Chondrocyte (in vitro differentiated cells): ENCODE data around the gene FERMT2. TPM values are rescaled to one million over a fixed set of nuclear protein-coding genes. Genes with fewer than 3 reads are reported as not detected.
A peak's percentile ranks its signal among the peaks of the same experiment; 100 is the strongest.

ENCODE experiments used
- DNase-seq: peaks from one replicate; pipeline ENCODE4 v3.0.0; 2021; ENCODE audit warnings: mixed read lengths, low spot score
- H3K27ac Mint-ChIP-seq: one replicate; pipeline ENCODE4 v1.8.0; 2021; ENCODE audit warnings: mild to moderate bottlenecking, moderate library complexity, mixed read lengths; ENCODE audit not compliant: unreplicated experiment
- H3K27me3 Mint-ChIP-seq: 2 replicates; pipeline ENCODE4 v1.8.0; 2021; ENCODE audit warnings: low read depth, mixed read lengths
- H3K36me3 Mint-ChIP-seq: 2 replicates; pipeline ENCODE4 v1.8.0; 2021; ENCODE audit warnings: low read depth, mixed read lengths
- H3K4me1 Mint-ChIP-seq: 2 replicates; pipeline ENCODE4 v1.8.0; 2021; ENCODE audit warnings: low read depth, mild to moderate bottlenecking, mixed read lengths
- H3K4me3 Mint-ChIP-seq: one replicate; pipeline ENCODE4 v1.8.0; 2021; ENCODE audit warnings: mild to moderate bottlenecking, moderate library complexity, mixed read lengths; ENCODE audit not compliant: unreplicated experiment
- H3K9me3 Mint-ChIP-seq: 2 replicates; pipeline ENCODE4 v1.8.0; 2021; ENCODE audit warnings: low read depth, mixed read lengths
- total RNA-seq: library from RNA; stranded (reverse); gene quantifications from 3 replicates; pipeline ENCODE4 v1.2.1, GENCODE V29; 2021
- TF ChIP-seq, protein P1 (sequence below): fragments of 200-600 bp; sonication (generic); IDR thresholded peaks from 2 replicates; pipeline ENCODE4 v1.5.0; 2021; ENCODE audit warnings: antibody characterized with exemption, mild to moderate bottlenecking, moderate library complexity

Gene FERMT2
- total RNA-seq, 1 donor from 2014 or later: 518 TPM

DNA sequence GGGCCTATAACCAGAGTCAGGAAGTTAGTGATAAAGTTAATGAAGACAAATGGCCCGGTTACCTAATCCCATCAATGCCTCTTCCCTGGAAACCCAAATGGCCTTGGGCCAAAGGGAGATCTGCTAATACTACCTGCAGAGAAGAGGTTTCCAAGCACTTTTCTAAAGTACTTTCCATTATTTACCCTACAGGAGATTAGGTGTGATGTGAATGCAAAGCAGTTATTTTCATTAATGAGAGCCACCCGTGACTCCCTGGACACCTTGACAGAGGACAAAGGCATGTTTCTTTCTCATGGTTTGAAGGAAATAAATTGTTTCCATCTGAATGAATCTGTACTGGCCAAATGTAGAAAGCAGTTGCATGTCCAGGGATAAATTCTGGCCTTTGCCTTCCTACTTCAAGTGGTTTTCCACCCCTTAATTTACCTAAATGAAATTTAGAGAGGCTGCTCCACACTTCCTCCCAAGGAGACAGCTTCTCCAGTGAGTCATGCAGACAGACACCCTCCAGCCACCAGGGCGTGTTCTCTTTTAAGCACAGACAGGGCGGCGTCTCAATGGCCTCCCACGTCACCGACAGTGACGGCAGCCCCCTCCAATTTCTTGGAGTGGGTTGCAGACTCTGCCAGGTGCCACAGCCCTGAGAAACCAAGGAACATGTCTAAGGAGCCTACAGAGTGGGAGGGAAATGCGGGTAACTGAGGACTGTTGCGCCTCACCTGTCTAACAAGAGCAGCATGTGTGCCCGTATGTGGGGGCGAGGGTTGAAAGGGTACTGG, 115.5 kb downstream of the FERMT2 start:
- no peaks in the 10 kb centered on the region for H3K27me3 Mint-ChIP-seq
- H3K36me3 Mint-ChIP-seq: no peaks in the 10 kb centered on the region
- H3K4me3 Mint-ChIP-seq: peak overlapping the region; percentile 57
- peaks cover 71% of the 10 kb centered on the region for H3K4me1 Mint-ChIP-seq
- H3K27ac Mint-ChIP-seq: peak overlapping the region; percentile 98
- TF ChIP-seq, protein P1, sequence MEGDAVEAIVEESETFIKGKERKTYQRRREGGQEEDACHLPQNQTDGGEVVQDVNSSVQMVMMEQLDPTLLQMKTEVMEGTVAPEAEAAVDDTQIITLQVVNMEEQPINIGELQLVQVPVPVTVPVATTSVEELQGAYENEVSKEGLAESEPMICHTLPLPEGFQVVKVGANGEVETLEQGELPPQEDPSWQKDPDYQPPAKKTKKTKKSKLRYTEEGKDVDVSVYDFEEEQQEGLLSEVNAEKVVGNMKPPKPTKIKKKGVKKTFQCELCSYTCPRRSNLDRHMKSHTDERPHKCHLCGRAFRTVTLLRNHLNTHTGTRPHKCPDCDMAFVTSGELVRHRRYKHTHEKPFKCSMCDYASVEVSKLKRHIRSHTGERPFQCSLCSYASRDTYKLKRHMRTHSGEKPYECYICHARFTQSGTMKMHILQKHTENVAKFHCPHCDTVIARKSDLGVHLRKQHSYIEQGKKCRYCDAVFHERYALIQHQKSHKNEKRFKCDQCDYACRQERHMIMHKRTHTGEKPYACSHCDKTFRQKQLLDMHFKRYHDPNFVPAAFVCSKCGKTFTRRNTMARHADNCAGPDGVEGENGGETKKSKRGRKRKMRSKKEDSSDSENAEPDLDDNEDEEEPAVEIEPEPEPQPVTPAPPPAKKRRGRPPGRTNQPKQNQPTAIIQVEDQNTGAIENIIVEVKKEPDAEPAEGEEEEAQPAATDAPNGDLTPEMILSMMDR: no peak
- DNase-seq: peak; percentile 87
- no peaks in the 10 kb centered on the region for H3K9me3 Mint-ChIP-seq

DNA sequence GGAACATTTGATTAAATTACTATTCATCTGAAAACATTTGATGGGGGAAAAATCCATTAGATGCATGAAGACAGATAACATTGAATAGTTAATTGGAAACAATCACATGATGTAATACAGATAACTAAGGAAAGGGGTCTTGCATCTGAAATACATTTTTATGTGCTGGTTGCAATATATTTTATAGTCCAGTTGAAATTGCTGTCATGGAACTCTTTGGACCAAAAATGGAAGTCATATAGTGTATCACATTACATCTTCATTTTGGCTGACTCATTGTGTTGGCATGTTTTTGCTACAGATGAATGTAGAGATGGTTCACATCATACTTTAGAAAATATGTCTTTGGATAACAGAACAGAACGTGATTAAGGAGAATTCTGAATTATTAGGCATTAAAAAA, 116.4 kb downstream of the FERMT2 start:
- H3K4me1 Mint-ChIP-seq: peaks cover 77% of the 10 kb centered on the region
- no peak for DNase-seq
- no peak overlapping the region for H3K4me3 Mint-ChIP-seq
- peak overlapping the region; percentile 98 for H3K27ac Mint-ChIP-seq
- TF ChIP-seq, protein P1: no peak
- H3K9me3 Mint-ChIP-seq: no peaks in the 10 kb centered on the region
- no peaks in the 10 kb centered on the region for H3K36me3 Mint-ChIP-seq
- H3K27me3 Mint-ChIP-seq: no peaks in the 10 kb centered on the region

DNA sequence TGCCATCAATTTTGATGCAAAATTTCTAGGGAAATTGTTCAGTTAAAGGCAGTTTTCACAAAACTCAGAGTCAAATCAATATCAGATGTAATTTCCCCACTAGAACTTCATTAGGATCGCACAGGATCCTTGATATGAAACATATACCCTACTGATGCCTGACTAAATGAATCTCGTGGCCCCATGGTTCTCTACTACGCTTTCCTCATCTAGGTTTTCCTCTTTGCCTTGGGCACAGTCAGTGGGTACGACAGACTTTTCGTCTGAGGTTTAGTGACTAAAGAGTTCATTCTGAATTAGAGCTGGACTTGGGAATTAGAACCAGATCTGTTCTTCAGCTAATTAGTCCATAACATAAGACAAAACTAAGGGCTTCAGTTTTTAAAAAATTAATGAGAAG, 117.0 kb downstream of the FERMT2 start:
- peaks cover 80% of the 10 kb centered on the region for H3K4me1 Mint-ChIP-seq
- H3K9me3 Mint-ChIP-seq: no peaks in the 10 kb centered on the region
- peak overlapping the region; percentile 98 for H3K27ac Mint-ChIP-seq
- H3K4me3 Mint-ChIP-seq: no peak overlapping the region
- DNase-seq: no peak
- TF ChIP-seq, protein P1: no peak
- H3K36me3 Mint-ChIP-seq: no peaks in the 10 kb centered on the region
- H3K27me3 Mint-ChIP-seq: no peaks in the 10 kb centered on the region

DNA sequence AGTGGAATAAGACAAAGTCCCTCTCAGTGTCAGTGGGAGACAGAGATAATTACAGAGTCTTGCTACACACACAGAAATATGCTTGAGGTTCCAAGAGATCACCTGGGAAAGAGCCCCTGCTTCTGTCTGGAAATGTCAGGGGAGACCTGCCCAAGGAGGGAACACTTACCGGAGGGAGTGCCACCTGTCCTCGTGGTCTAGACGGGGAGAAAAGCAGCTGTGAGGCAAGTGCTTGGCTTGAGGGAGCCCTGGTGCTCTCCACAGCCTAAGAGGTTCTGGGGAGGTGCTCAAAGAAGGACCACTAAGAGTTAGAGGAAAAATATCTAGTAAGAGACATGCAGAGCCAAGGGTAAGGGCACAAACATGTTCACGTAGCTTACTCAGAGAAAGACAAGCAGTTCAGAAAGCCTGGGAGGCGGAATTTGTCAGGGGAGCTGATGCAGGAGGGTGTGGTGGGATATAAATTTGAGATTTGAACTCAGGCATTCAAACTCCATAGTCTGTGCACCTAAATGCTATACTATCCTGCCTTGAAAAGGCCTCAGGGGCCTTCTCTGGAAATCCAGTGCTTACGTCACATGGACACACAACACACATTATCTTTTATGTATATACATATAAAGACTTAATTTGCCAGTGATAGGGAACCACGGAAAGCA, 121.2 kb downstream of the FERMT2 start:
- peak overlapping the region; percentile 34 for H3K27ac Mint-ChIP-seq
- TF ChIP-seq, protein P1: no peak
- no peak overlapping the region for H3K4me3 Mint-ChIP-seq
- H3K4me1 Mint-ChIP-seq: peaks cover 52% of the 10 kb centered on the region
- DNase-seq: no peak
- H3K27me3 Mint-ChIP-seq: no peaks in the 10 kb centered on the region
- H3K9me3 Mint-ChIP-seq: no peaks in the 10 kb centered on the region
- no peaks in the 10 kb centered on the region for H3K36me3 Mint-ChIP-seq

DNA sequence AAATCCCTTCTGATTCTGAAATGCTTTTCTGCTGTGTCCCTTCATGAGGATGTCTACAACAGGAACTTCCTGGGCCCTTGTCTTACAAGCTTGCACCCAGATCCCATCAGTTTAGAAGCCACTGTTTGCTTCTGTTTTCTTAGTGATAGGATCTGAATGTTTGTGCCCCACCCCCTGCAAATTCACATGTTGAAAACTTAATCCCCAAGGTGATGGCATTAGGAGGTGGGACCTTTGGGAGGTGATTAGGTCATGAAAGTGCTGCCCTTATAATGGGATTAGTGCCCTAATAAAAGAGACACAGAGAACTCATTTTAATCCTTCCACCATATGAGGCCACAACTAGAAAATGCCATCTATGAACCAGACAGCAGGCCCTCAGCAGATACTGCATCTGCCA, 123.4 kb downstream of the FERMT2 start:
- TF ChIP-seq, protein P1: no peak
- Mint-ChIP-seq H3K27me3 (no peaks in the 10 kb centered on the region), H3K9me3 (no peaks in the 10 kb centered on the region), H3K4me3 (no peak overlapping the region), H3K27ac (no peak overlapping the region), H3K4me1 (peaks cover 43% of the 10 kb centered on the region), H3K36me3 (no peaks in the 10 kb centered on the region)
- DNase-seq: no peak
